ENCODE data around the gene STRAP. TPM values are rescaled to one million over a fixed set of nuclear protein-coding genes. Genes with fewer than 3 reads are reported as not detected.

The STRAP gene
- polyA plus RNA-seq, 1 of the 3 experiments (the other 2 are of a cell fraction), result 85.6 TPM

DNA sequence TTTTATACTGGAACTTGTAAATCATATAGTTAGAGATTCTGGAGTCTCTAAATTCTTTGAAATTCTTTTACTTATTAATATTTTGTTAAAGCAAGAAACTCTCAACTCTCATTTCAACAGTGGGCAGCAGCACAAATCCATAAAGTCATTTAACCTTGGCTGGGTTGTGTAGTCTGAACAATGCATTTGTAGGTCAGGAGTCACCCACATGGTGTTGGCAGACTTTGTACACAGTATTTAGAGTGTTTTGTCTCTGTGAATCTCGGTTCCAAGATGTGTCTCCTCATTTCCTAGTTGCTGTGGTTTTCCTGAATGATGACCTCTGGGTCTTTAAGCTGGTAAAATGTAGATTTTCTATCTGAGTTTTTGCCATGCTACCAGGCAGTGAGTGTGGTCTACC is 20.8 kb upstream of the STRAP start (continued):
- TF ChIP-seq GABPA (IDR thresholded peaks at IDR 0.05; ENCODE audit: low read depth) (no peak), TCF12 (IDR thresholded peaks at IDR 0.05) (no peak), EP300 (IDR thresholded peaks at IDR 0.05; ENCODE audit: borderline replicate concordance in 1 of 2, low read depth in 1 of 2, low read length in 1 of 2) (no peak), YY1 (IDR thresholded peaks at IDR 0.05; ENCODE audit: low read depth) (no peak)

DNA sequence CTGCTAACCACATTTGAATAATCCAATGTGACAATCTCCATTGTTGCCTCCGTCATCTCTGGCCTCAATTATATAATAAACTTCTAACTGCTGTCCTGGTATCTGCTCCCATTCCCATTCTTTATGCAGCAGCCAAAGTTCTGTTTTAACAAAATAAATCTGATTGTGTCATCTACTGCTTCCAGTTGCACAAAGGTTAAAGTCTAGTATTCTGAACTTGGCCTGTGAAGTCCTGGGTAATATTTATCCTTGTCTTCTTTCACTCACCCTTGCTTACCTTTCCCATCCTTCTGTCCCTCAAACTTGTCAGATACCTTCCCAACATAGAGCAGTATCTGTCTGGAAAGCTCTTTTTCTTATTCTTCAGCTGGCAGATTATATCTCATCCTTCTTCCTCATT is 19.3 kb upstream of the STRAP start:
- ChIA-PET POLR2A (no interaction called here), CTCF (interaction anchor here (1.8 kb wide), 1 partner anchor 272 kb away, joined by 5 read pairs; no protein-coding TSS in a partner anchor)
- H3K79me2 ChIP-seq (ENCODE audit: insufficient read depth), result no peaks in the 10 kb centered on the region
- no peaks in the 10 kb centered on the region for H3K27me3 ChIP-seq (ENCODE audit: insufficient read depth)
- no peaks in the 10 kb centered on the region for H3K9me3 ChIP-seq
- WGBS (ENCODE audit: low lambda C conversion rate), result 87% methylated on average over 1 of the region's 1 CpG
- no peaks in the 10 kb centered on the region for H3K4me1 ChIP-seq (ENCODE audit: control insufficient read depth in 1 of 2, insufficient read depth in 2 of 2, low read depth in 1 of 2, low read length in 1 of 2)
- no peak overlapping the region for H2AFZ ChIP-seq (ENCODE audit: low read depth)
- H3K36me3 ChIP-seq (replicated peaks in 1 of 2; ENCODE audit: control insufficient read depth in 1 of 2, insufficient read depth in 2 of 2, low read length in 1 of 2), result no peaks in the 10 kb centered on the region
- no peak for DNase-seq
- H3K9ac ChIP-seq, result no peak overlapping the region
- H3K27ac ChIP-seq (ENCODE audit: low read depth in 2 of 2, low read length in 1 of 2), result no peak overlapping the region
- H3F3A ChIP-seq (replicated peaks; ENCODE audit: insufficient read depth), result no peaks in the 10 kb centered on the region
- H3K4me3 ChIP-seq (ENCODE audit: low read depth in 2 of 2, low read length in 1 of 2), result no peak overlapping the region
- H4K20me1 ChIP-seq (ENCODE audit: insufficient read depth), result no peaks in the 10 kb centered on the region
- H3K4me2 ChIP-seq, result no peak overlapping the region
- no peaks in the 10 kb centered on the region for H3K9me2 ChIP-seq
- TF ChIP-seq JUND (IDR thresholded peaks at IDR 0.05) (no peak), CHD2 (IDR thresholded peaks at IDR 0.05; ENCODE audit: low read length, partially characterized antibody) (no peak), TCF12 (IDR thresholded peaks at IDR 0.05) (no peak), TAF1 (IDR thresholded peaks at IDR 0.05; ENCODE audit: borderline replicate concordance, low read depth, low read length) (no peak), SIN3A (IDR thresholded peaks at IDR 0.05; ENCODE audit: borderline replicate concordance, low read depth, low read length) (no peak)
- TF ChIP-seq, protein P1, sequence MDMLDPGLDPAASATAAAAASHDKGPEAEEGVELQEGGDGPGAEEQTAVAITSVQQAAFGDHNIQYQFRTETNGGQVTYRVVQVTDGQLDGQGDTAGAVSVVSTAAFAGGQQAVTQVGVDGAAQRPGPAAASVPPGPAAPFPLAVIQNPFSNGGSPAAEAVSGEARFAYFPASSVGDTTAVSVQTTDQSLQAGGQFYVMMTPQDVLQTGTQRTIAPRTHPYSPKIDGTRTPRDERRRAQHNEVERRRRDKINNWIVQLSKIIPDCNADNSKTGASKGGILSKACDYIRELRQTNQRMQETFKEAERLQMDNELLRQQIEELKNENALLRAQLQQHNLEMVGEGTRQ (IDR thresholded peaks at IDR 0.05; ENCODE audit: borderline replicate concordance, low read depth, low read length), result no peak

DNA sequence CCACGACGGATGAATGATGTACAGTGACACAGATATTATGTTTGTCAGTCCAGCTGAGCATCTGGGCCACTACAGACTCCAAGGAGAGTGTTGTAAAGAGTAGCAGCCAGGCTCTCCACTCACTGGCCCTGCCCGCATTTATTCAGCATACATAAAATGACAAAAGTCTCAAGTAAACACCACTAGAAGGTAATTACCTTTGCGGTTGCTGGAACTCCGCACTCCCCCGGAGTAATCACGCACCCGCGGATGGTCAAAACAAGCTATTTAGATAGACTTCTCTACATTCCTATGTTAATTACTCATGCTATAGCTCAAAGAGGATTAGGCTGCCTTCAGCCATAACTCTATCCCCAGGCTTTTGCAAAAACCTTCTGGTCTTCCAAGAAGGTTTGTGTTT is 18.8 kb upstream of the STRAP start:
- no peak overlapping the region for H2AFZ ChIP-seq (ENCODE audit: low read depth)
- no peaks in the 10 kb centered on the region for H3F3A ChIP-seq (replicated peaks; ENCODE audit: insufficient read depth)
- H3K4me3 ChIP-seq (ENCODE audit: low read depth in 2 of 2, low read length in 1 of 2), result no peak overlapping the region
- H3K27me3 ChIP-seq (ENCODE audit: insufficient read depth), result no peaks in the 10 kb centered on the region
- H3K9me2 ChIP-seq, result no peaks in the 10 kb centered on the region
- no peaks in the 10 kb centered on the region for H3K9me3 ChIP-seq
- ChIA-PET CTCF (interaction anchor here (0.6 to 1.8 kb wide), 3 partner anchors 91 to 279 kb away, joined by 3 to 6 read pairs (median 5); no protein-coding TSS in a partner anchor), POLR2A (no interaction called here)
- 93% methylated on average over 9 of the region's 9 CpGs for WGBS (ENCODE audit: low lambda C conversion rate)
- H3K79me2 ChIP-seq (ENCODE audit: insufficient read depth), result no peaks in the 10 kb centered on the region
- no peak for TF ChIP-seq NRF1 (IDR thresholded peaks at IDR 0.05; ENCODE audit: low read depth, low read length)
- TF ChIP-seq SMC3 (IDR thresholded peaks at IDR 0.05; ENCODE audit: low read depth, low read length), result no peak
- no peak for TF ChIP-seq JUND (IDR thresholded peaks at IDR 0.05)
- TF ChIP-seq RFX5 (IDR thresholded peaks at IDR 0.05; ENCODE audit: low read length), result no peak
- TF ChIP-seq RAD21 (IDR thresholded peaks at IDR 0.05; ENCODE audit: low read length), result no peak
- no peak for TF ChIP-seq GABPA (IDR thresholded peaks at IDR 0.05; ENCODE audit: low read depth)
- H3K4me2 ChIP-seq, result no peak overlapping the region
- no peaks in the 10 kb centered on the region for H3K4me1 ChIP-seq (ENCODE audit: control insufficient read depth in 1 of 2, insufficient read depth in 2 of 2, low read depth in 1 of 2, low read length in 1 of 2)
- H3K9ac ChIP-seq, result no peak overlapping the region
- DNase-seq, result no peak
- no peaks in the 10 kb centered on the region for H3K36me3 ChIP-seq (replicated peaks in 1 of 2; ENCODE audit: control insufficient read depth in 1 of 2, insufficient read depth in 2 of 2, low read length in 1 of 2)
- H3K27ac ChIP-seq (ENCODE audit: low read depth in 2 of 2, low read length in 1 of 2), result no peak overlapping the region
- no peaks in the 10 kb centered on the region for H4K20me1 ChIP-seq (ENCODE audit: insufficient read depth)

All from SK-N-SH (cell line).